ENCODE results near the gene PASK. TPM values are rescaled to one million over a fixed set of nuclear protein-coding genes. Genes with fewer than 3 reads are reported as not detected.

Gene PASK
- total and polyA plus RNA-seq, 9 of the 15 experiments (the other 6 are each of a cell fraction or from before 2014, with no cell fraction given): 1.5 to 30.3 (median 9.9) TPM

- TF ChIP-seq, protein P1, sequence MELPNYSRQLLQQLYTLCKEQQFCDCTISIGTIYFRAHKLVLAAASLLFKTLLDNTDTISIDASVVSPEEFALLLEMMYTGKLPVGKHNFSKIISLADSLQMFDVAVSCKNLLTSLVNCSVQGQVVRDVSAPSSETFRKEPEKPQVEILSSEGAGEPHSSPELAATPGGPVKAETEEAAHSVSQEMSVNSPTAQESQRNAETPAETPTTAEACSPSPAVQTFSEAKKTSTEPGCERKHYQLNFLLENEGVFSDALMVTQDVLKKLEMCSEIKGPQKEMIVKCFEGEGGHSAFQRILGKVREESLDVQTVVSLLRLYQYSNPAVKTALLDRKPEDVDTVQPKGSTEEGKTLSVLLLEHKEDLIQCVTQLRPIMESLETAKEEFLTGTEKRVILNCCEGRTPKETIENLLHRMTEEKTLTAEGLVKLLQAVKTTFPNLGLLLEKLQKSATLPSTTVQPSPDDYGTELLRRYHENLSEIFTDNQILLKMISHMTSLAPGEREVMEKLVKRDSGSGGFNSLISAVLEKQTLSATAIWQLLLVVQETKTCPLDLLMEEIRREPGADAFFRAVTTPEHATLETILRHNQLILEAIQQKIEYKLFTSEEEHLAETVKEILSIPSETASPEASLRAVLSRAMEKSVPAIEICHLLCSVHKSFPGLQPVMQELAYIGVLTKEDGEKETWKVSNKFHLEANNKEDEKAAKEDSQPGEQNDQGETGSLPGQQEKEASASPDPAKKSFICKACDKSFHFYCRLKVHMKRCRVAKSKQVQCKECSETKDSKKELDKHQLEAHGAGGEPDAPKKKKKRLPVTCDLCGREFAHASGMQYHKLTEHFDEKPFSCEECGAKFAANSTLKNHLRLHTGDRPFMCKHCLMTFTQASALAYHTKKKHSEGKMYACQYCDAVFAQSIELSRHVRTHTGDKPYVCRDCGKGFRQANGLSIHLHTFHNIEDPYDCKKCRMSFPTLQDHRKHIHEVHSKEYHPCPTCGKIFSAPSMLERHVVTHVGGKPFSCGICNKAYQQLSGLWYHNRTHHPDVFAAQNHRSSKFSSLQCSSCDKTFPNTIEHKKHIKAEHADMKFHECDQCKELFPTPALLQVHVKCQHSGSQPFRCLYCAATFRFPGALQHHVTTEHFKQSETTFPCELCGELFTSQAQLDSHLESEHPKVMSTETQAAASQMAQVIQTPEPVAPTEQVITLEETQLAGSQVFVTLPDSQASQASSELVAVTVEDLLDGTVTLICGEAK (IDR thresholded peaks at IDR 0.05): no peak
- TF ChIP-seq, protein P1 (CRISPR knock-in tag; IDR thresholded peaks at IDR 0.05): no peak
Measured at GRCh38 chr2:241173557-241173956, 24.3 kb upstream of the PASK start (continued).
